WTC11 (cell line): ENCODE results near the gene MEIS2. TPM values are rescaled to one million over a fixed set of nuclear protein-coding genes. Genes with fewer than 3 reads are reported as not detected.

Experiments used
- ATAC-seq: fragments of 200-7000 bp; cut with Tn5 transposase; 2 replicates; pipeline ENCODE4 v1.10.0; 2021; ENCODE audit warnings: mild to moderate bottlenecking, moderate library complexity
- CTCF ChIA-PET: fragments of 300-600 bp; sonication (Branson Sonifier 250); formaldehyde crosslinking; loops from one replicate; lab custom pipeline; 2021; ENCODE audit warnings: antibody characterized with exemption; lab: Charles Lee
- POLR2A ChIA-PET: fragments of 350-600 bp; sonication (Branson Sonifier 250); formaldehyde crosslinking; loops from one replicate; lab custom pipeline; 2021; ENCODE audit warnings: antibody characterized with exemption; lab: Charles Lee
- DNase-seq: peaks from one replicate; pipeline ENCODE4 v3.0.0; 2021; ENCODE audit warnings: low spot score
- H3K27ac Mint-ChIP-seq: 2 replicates; pipeline ENCODE4 v1.8.0; 2021; ENCODE audit warnings: mixed read lengths
- H3K27me3 Mint-ChIP-seq: 2 replicates; pipeline ENCODE4 v1.8.0; 2021; ENCODE audit warnings: low read depth, mild to moderate bottlenecking, moderate library complexity, mixed read lengths
- H3K36me3 Mint-ChIP-seq: 2 replicates; pipeline ENCODE4 v1.8.0; 2021; ENCODE audit warnings: mixed read lengths
- H3K4me1 Mint-ChIP-seq: 2 replicates; pipeline ENCODE4 v1.8.0; 2022; ENCODE audit warnings: mixed read lengths
- H3K4me3 Mint-ChIP-seq: 2 replicates; pipeline ENCODE4 v1.8.0; 2021; ENCODE audit warnings: mild to moderate bottlenecking, moderate library complexity, mixed read lengths
- H3K9me3 Mint-ChIP-seq: 2 replicates; pipeline ENCODE4 v1.8.0; 2021; ENCODE audit warnings: mixed read lengths
- CBFB ChIP-seq: sonication (generic); formaldehyde crosslinking; IDR thresholded peaks from 2 replicates; pipeline ENCODE4 v1.8.1; 2022; ENCODE audit warnings: mild to moderate bottlenecking, low read depth, missing genetic modification reagents
- E2F4 ChIP-seq: sonication (generic); formaldehyde crosslinking; IDR thresholded peaks from 2 replicates; pipeline ENCODE4 v1.8.1; 2022; ENCODE audit warnings: low read depth, mild to moderate bottlenecking, moderate library complexity, missing genetic modification reagents, borderline replicate concordance
- ERG ChIP-seq: fragments of 250-450 bp; sonication (Bioruptor Pico); IDR thresholded peaks from 2 replicates; pipeline ENCODE4 v1.8.0; 2021; ENCODE audit warnings: mild to moderate bottlenecking
- GTF2I ChIP-seq: fragments of 250-450 bp; sonication (Bioruptor Pico); conservative IDR thresholded peaks from 2 replicates; pipeline ENCODE4 v1.4.0; 2021; ENCODE audit warnings: mild to moderate bottlenecking
- HMGXB4 ChIP-seq: sonication (generic); formaldehyde crosslinking; IDR thresholded peaks from 2 replicates; pipeline ENCODE4 v1.8.1; 2023; ENCODE audit warnings: mild to moderate bottlenecking, moderate library complexity, missing genetic modification reagents
- IRF1 ChIP-seq: sonication (generic); formaldehyde crosslinking; IDR thresholded peaks from 2 replicates; pipeline ENCODE4 v1.8.0; 2023; ENCODE audit warnings: missing genetic modification reagents
- MLX ChIP-seq: sonication (generic); formaldehyde crosslinking; IDR thresholded peaks from 2 replicates; pipeline ENCODE4 v1.8.1; 2023; ENCODE audit warnings: mild to moderate bottlenecking, missing genetic modification reagents, moderate library complexity
- MXD4 ChIP-seq: fragments of 250-450 bp; sonication (Bioruptor Pico); IDR thresholded peaks from 2 replicates; pipeline ENCODE4 v1.8.0; 2021; ENCODE audit warnings: mild to moderate bottlenecking, moderate library complexity, borderline replicate concordance
- NR2C2 ChIP-seq: sonication (generic); formaldehyde crosslinking; IDR thresholded peaks from 2 replicates; pipeline ENCODE4 v1.8.0; 2022; ENCODE audit warnings: mild to moderate bottlenecking, missing genetic modification reagents
- PREB ChIP-seq: sonication (generic); formaldehyde crosslinking; IDR thresholded peaks from 2 replicates; pipeline ENCODE4 v1.8.1; 2022; ENCODE audit warnings: mild to moderate bottlenecking, missing genetic modification reagents, moderate library complexity, borderline replicate concordance
- SOX15 ChIP-seq: fragments of 250-450 bp; sonication (Bioruptor Pico); IDR thresholded peaks from 2 replicates; pipeline ENCODE4 v1.9.0; 2021; ENCODE audit warnings: mild to moderate bottlenecking
- USF2 ChIP-seq: sonication (generic); formaldehyde crosslinking; IDR thresholded peaks from 2 replicates; pipeline ENCODE4 v1.8.1; 2023; ENCODE audit warnings: mild to moderate bottlenecking, missing genetic modification reagents, moderate library complexity
- ZNF121 ChIP-seq: sonication (generic); formaldehyde crosslinking; IDR thresholded peaks from 2 replicates; pipeline ENCODE4 v1.8.0; 2023; ENCODE audit warnings: missing genetic modification reagents
- ZNF232 ChIP-seq: sonication (generic); formaldehyde crosslinking; IDR thresholded peaks from 2 replicates; pipeline ENCODE4 v1.8.0; 2022; ENCODE audit warnings: mild to moderate bottlenecking, missing genetic modification reagents
- ZNF281 ChIP-seq: sonication (generic); formaldehyde crosslinking; IDR thresholded peaks from 2 replicates; pipeline ENCODE4 v1.8.0; 2023; ENCODE audit warnings: mild to moderate bottlenecking, missing genetic modification reagents
- ZNF396 ChIP-seq: fragments of 250-450 bp; sonication (Bioruptor Pico); IDR thresholded peaks from 2 replicates; pipeline ENCODE4 v1.8.0; 2021; ENCODE audit warnings: mild to moderate bottlenecking, moderate library complexity, borderline replicate concordance
- ZNF671 ChIP-seq: fragments of 250-450 bp; sonication (Bioruptor Pico); IDR thresholded peaks from 2 replicates; pipeline ENCODE4 v1.8.0; 2021; ENCODE audit warnings: mild to moderate bottlenecking
- total RNA-seq: library from RNA; stranded (reverse); gene quantifications from 3 replicates; pipeline ENCODE4 v1.2.3, GENCODE V29; 2021

The MEIS2 gene
- total RNA-seq, 1 experiment from 2014 or later, result 0.57 TPM

- TF ChIP-seq CBFB (no peak), NR2C2 (CRISPR knock-in tag) (no peak), ZNF232 (CRISPR knock-in tag) (no peak), PREB (CRISPR knock-in tag) (no peak)
These were observed 12.8 kb upstream of the MEIS2 start (continued) for GRCh38 chr15:37112971-37113670.

- no peak for ATAC-seq
- POLR2A ChIA-PET, result no interaction called here
These were observed 11.8 kb upstream of the MEIS2 start for GRCh38 chr15:37112171-37112570.

More at GRCh38 chr15:37112171-37112570, 11.8 kb upstream of the MEIS2 start:
- no peak for DNase-seq
- Mint-ChIP-seq H3K27ac (no peak overlapping the region), H3K9me3 (no peaks in the 10 kb centered on the region), H3K4me1 (peaks cover 67% of the 10 kb centered on the region), H3K4me3 (peak overlapping the region; percentile 78; the same call in 1 of the 2 replicates), H3K36me3 (no peaks in the 10 kb centered on the region), H3K27me3 (peaks cover 71% of the 10 kb centered on the region)
- TF ChIP-seq E2F4 (CRISPR knock-in tag), result no peak
- no peak for TF ChIP-seq ZNF671
- TF ChIP-seq ZNF121, result no peak
- no peak for TF ChIP-seq HMGXB4
- no peak for TF ChIP-seq USF2
- TF ChIP-seq ERG (CRISPR knock-in tag), result no peak
- TF ChIP-seq MXD4, result no peak
- TF ChIP-seq IRF1 (CRISPR knock-in tag), result no peak
- TF ChIP-seq SOX15 (CRISPR knock-in tag), result no peak
- TF ChIP-seq MLX (CRISPR knock-in tag), result no peak
- TF ChIP-seq ZNF396 (CRISPR knock-in tag), result no peak
- TF ChIP-seq ZNF281, result no peak
- no peak for TF ChIP-seq GTF2I (CRISPR knock-in tag)
- CTCF ChIA-PET, result interaction anchor here (1.8 kb wide), 1 partner anchor 11 kb away, joined by 6 read pairs; no protein-coding TSS in a partner anchor
